ENCODE data around the gene B4GALNT3. TPM values are rescaled to one million over a fixed set of nuclear protein-coding genes. Genes with fewer than 3 reads are reported as not detected.

Gene B4GALNT3
- total RNA-seq, 2 experiments from 2014 or later: 2.2 to 3.3 TPM

DNA sequence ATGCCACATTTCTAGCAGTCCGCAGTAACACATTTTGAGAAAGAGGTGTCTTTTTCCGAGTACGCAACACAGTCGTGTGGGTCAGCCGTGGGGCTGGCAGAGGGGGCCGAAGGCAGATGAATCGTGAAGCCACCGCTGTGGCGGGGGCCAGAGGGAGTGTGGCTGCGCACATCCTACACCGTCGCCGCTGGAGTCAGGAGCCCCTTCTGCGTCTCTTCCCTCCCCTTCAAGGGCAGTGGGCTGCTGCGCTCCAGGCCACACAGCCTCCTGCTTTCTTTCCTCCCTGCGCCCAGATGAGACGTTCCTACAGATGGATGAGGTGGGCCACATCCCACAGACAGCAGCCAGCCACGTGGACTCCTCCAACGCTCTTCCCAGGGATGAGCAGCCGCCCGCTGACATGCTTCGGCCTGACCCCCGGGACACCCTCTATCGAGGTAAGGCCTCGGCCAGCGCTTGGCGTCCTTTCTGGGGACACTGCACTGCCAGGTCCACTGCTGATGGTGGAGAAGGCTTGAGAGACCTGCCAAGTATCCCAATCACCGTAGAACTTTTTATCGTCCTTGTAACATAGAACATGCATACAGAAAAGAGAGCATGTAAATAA, 89.8 kb downstream of the B4GALNT3 start:
- Mint-ChIP-seq H3K36me3 (ENCODE audit: low read depth) (peaks cover 6% of the 10 kb centered on the region), H3K4me1 (peaks cover 44% of the 10 kb centered on the region), H3K27me3 (peaks cover 4% of the 10 kb centered on the region), H3K27ac (no peak overlapping the region), H3K9me3 (ENCODE audit: low read depth) (no peaks in the 10 kb centered on the region), H3K4me3 (no peak overlapping the region)
- intact Hi-C loops (cut with DNase I, micrococcal nuclease): no loop called here
- POLR2A ChIA-PET: no interaction called here
- no peak for ATAC-seq
- CTCF ChIA-PET: interaction anchor here (3.5 kb wide), 1 partner anchor 95 kb away, joined by 73 read pairs; no protein-coding TSS in a partner anchor
- DNase-seq: no peak

DNA sequence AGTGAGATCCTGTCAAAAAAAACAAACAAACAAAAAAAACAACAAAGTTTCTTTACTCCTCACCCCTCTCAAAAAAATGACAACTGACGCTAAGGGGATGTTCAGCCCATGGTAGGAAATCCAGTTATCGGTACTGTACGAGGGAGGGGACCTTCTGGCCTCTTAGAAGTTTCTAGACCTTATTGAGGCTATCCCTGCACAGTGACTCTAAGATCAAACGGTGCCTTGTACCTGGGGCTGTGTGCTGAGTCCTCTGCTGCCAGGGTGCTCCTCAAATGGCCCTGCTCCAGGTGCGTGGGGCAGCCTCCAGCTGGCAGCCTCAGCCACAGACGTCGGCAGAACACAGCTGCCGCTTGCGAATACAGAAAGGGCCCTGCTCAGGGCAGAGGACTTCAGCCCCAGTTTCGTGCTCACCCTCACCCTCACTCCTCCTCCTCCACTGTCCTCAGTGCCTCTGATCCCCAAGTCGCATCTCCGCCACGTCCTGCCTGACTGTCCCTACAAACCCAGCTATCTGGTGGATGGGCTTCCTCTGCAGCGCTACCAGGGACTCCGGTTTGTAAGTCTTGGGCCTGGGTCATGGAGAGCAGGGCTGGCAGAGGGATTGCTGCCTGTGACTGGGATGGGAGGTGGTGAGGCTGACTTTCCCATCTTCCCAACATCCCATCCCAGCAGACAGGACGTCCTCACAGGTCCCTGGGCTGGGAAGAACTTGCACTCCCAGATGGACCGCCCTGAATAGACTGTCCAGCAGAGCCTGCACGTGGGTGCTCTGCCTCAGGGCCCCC, 90.9 kb downstream of the B4GALNT3 start:
- intact Hi-C loops (cut with DNase I, micrococcal nuclease): no loop called here
- ChIA-PET POLR2A (interaction anchor here (0.5 kb wide), 1 partner anchor 164 kb away, joined by 3 read pairs; no protein-coding TSS in a partner anchor), CTCF (interaction anchor here (0.6 to 2.8 kb wide), 8 partner anchors 9 to 350 kb away, joined by 3 to 26 read pairs (median 4); partner anchors contain the start of gene NINJ2)
- Mint-ChIP-seq H3K9me3 (ENCODE audit: low read depth) (no peaks in the 10 kb centered on the region), H3K27me3 (peaks cover 2% of the 10 kb centered on the region), H3K36me3 (ENCODE audit: low read depth) (peaks cover 6% of the 10 kb centered on the region), H3K4me1 (peaks cover 51% of the 10 kb centered on the region), H3K27ac (no peak overlapping the region), H3K4me3 (no peak overlapping the region)
- no peak for ATAC-seq
- DNase-seq: no peak

DNA sequence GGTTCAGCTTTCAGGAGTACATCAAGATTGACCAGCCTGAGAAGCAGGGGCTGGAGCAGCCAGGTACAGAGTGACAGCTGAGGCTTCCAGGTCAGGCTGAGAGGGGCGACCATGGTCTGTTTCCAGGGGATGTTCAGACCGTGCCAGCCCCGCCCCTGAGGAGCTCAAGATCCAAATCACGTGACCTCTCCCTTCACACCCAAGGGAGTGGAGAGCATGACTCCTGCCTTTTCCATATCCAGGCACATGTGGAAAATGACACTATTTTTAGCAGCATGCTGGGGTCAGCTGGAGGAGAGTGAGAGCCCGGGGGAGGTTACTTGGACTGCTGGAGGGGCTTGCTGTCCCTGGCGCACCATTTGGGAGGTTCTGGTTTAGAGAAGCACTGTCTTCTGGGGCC, 92.7 kb downstream of the B4GALNT3 start:
- Mint-ChIP-seq H3K36me3 (ENCODE audit: low read depth) (peaks cover 6% of the 10 kb centered on the region), H3K4me3 (no peak overlapping the region), H3K4me1 (peaks cover 45% of the 10 kb centered on the region), H3K27ac (peak overlapping the region; percentile 18), H3K27me3 (no peaks in the 10 kb centered on the region), H3K9me3 (ENCODE audit: low read depth) (no peaks in the 10 kb centered on the region)
- DNase-seq (no peak), ATAC-seq (no peak)
- CTCF ChIA-PET: interaction anchor here (0.8 to 2.8 kb wide), 5 partner anchors 14 to 397 kb away, joined by 3 to 26 read pairs (median 4); partner anchors contain the start of gene RAD52
- POLR2A ChIA-PET: no interaction called here
- intact Hi-C loops (cut with DNase I, micrococcal nuclease): no loop called here

DNA sequence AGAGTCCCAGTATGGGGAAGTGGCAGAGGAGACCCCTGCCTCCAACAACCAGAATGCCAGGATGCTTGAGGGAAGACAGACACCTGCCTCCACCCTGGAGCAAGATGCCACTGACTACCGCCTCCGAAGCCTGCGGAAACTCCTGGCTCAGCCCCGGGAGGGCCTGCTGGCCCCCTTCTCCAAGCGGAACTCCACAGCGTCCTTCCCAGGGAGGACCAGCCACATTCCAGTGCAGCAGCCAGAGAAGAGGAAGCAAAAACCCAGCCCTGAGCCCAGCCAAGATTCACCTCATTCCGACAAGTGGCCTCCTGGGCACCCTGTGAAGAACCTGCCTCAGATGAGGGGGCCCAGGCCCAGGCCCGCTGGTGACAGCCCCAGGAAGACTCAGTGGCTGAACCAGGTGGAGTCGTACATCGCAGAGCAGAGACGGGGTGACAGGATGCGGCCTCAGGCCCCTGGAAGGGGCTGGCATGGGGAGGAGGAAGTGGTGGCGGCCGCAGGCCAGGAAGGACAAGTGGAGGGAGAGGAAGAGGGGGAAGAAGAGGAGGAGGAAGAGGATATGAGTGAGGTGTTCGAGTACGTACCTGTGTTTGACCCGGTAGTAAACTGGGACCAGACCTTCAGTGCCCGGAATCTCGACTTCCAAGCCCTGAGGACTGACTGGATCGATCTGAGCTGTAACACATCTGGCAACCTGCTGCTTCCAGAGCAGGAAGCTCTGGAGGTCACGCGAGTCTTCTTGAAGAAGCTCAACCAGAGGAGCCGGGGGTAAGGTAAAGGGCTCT, 93.7 kb downstream of the B4GALNT3 start:
- Mint-ChIP-seq H3K27ac (peak overlapping the region; percentile 91), H3K9me3 (ENCODE audit: low read depth) (no peaks in the 10 kb centered on the region), H3K27me3 (no peaks in the 10 kb centered on the region), H3K4me1 (peaks cover 45% of the 10 kb centered on the region), H3K36me3 (ENCODE audit: low read depth) (peaks cover 6% of the 10 kb centered on the region), H3K4me3 (peak overlapping the region; percentile 82)
- ATAC-seq (peak; percentile 80), DNase-seq (peak; percentile 68)
- ChIA-PET POLR2A (no interaction called here), CTCF (interaction anchor here (0.6 to 1.4 kb wide), 5 partner anchors 100 to 261 kb away, joined by 3 to 6 read pairs (median 3); no protein-coding TSS in a partner anchor)
- intact Hi-C loops (cut with DNase I, micrococcal nuclease): no loop called here

DNA sequence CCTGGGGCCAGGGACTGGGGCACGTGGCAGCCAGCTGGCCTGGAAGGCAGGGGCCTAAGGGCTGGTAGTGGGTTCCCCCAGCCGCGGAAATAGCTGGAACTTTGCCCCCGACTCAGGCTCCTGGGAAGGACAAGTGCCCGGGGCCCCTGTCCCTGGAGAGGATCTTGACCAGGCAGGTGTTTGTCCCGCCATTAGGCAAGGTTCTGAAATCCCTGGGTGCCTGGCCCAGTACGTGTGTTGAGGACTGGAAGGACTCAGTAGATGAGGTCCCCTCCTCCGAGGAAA, 94.2 kb downstream of the B4GALNT3 start:
- Mint-ChIP-seq H3K27ac (peak overlapping the region; percentile 91), H3K36me3 (ENCODE audit: low read depth) (peaks cover 6% of the 10 kb centered on the region), H3K4me1 (peaks cover 42% of the 10 kb centered on the region), H3K27me3 (no peaks in the 10 kb centered on the region), H3K9me3 (ENCODE audit: low read depth) (no peaks in the 10 kb centered on the region), H3K4me3 (peak overlapping the region; percentile 82)
- CTCF ChIA-PET: interaction anchor here (0.6 to 1.4 kb wide), 5 partner anchors 100 to 261 kb away, joined by 3 to 6 read pairs (median 3); no protein-coding TSS in a partner anchor
- DNase-seq: no peak
- intact Hi-C loops (cut with DNase I, micrococcal nuclease): no loop called here
- POLR2A ChIA-PET: no interaction called here
- no peak for ATAC-seq

DNA sequence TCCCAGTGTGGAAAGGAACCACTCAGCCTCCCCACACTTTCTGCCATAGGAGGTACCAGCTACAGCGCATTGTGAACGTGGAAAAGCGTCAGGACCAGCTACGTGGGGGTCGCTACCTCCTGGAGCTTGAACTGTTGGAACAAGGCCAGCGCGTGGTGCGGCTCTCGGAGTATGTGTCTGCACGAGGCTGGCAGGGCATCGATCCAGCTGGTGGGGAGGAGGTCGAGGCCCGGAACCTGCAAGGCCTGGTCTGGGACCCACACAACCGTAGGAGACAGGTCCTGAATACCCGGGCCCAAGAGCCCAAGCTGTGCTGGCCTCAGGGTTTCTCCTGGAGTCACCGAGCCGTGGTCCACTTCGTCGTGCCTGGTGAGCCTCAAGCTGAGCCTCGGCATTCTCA, 96.8 kb downstream of the B4GALNT3 start:
- CTCF ChIA-PET: interaction anchor here (0.6 to 1.9 kb wide), 4 partner anchors 9 to 109 kb away, joined by 3 to 8 read pairs (median 4); no protein-coding TSS in a partner anchor
- H3K9me3 Mint-ChIP-seq (ENCODE audit: low read depth): no peaks in the 10 kb centered on the region
- POLR2A ChIA-PET: no interaction called here
- no peak overlapping the region for H3K4me3 Mint-ChIP-seq
- DNase-seq (no peak), ATAC-seq (no peak)
- intact Hi-C loops (cut with DNase I, micrococcal nuclease): no loop called here
- H3K36me3 Mint-ChIP-seq (ENCODE audit: low read depth): peaks cover 6% of the 10 kb centered on the region
- no peaks in the 10 kb centered on the region for H3K27me3 Mint-ChIP-seq
- no peak overlapping the region for H3K27ac Mint-ChIP-seq
- peaks cover 39% of the 10 kb centered on the region for H3K4me1 Mint-ChIP-seq

DNA sequence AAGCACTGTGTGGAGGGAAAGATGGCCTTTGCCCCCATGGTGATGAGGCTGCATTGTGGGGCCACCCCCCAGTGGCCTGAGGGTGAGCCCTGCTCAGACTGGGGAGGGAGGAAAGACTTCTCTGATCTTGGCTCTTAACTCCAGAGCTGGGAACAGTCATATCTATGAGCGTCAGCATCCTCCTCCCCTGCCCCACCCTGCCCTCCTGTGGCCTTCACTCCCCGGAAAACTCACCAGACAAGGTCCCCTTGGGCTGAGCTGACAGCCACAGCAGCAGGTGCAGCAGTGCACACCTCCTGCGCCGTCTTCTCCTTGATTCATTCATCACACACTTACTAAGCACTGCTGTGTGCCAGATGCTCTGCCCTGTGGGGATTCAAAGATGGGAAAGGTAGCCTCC, 98.8 kb downstream of the B4GALNT3 start:
- H3K36me3 Mint-ChIP-seq (ENCODE audit: low read depth): peaks cover 4% of the 10 kb centered on the region
- CTCF ChIA-PET: interaction anchor here (1.1 to 1.6 kb wide), 2 partner anchors 11 to 23 kb away, joined by 3 to 6 read pairs; no protein-coding TSS in a partner anchor
- H3K27ac Mint-ChIP-seq: no peak overlapping the region
- ATAC-seq (no peak), DNase-seq (no peak)
- no peaks in the 10 kb centered on the region for H3K9me3 Mint-ChIP-seq (ENCODE audit: low read depth)
- POLR2A ChIA-PET: no interaction called here
- intact Hi-C loops (cut with DNase I, micrococcal nuclease): no loop called here
- H3K27me3 Mint-ChIP-seq: no peaks in the 10 kb centered on the region
- no peak overlapping the region for H3K4me3 Mint-ChIP-seq
- H3K4me1 Mint-ChIP-seq: peaks cover 41% of the 10 kb centered on the region

DNA sequence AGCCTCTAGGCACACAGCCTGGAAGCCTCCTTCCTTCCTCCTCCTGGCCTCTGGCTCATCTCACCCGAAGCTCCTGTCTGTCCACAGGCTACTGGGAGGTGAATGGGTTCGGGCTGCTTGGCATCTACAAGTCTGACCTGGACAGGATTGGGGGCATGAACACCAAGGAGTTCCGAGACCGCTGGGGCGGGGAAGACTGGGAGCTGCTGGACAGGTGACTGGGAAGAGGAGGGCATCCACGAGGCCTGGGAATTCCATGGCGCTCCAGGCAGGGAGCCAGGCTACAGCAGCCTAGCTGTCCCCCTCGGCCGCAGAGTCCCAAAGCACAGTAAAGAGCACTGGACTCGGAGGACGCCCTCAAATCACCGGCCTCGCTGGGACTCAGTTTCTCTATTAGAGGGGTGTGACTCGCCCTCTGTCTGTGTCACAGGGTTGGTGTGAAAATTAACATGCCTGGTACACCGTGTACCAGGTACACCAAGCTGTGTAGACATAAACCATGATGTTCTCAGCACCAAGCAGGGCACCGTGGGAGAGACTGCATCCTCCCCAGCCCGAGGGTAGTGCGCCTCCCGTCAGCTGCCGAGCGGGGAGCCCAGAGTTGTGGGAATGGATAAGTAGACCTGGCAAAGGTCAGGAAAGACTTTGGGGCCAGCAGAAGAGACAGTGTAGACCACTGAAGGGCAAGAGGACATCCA, 99.6 kb downstream of the B4GALNT3 start:
- ATAC-seq: no peak
- Mint-ChIP-seq H3K9me3 (ENCODE audit: low read depth) (no peaks in the 10 kb centered on the region), H3K4me3 (no peak overlapping the region), H3K27ac (no peak overlapping the region), H3K27me3 (no peaks in the 10 kb centered on the region), H3K4me1 (peaks cover 42% of the 10 kb centered on the region), H3K36me3 (ENCODE audit: low read depth) (no peaks in the 10 kb centered on the region)
- ChIA-PET POLR2A (no interaction called here), CTCF (interaction anchor here (1.6 kb wide), 1 partner anchor 11 kb away, joined by 6 read pairs; no protein-coding TSS in a partner anchor)
- intact Hi-C loops (cut with DNase I, micrococcal nuclease): no loop called here
- DNase-seq: no peak

DNA sequence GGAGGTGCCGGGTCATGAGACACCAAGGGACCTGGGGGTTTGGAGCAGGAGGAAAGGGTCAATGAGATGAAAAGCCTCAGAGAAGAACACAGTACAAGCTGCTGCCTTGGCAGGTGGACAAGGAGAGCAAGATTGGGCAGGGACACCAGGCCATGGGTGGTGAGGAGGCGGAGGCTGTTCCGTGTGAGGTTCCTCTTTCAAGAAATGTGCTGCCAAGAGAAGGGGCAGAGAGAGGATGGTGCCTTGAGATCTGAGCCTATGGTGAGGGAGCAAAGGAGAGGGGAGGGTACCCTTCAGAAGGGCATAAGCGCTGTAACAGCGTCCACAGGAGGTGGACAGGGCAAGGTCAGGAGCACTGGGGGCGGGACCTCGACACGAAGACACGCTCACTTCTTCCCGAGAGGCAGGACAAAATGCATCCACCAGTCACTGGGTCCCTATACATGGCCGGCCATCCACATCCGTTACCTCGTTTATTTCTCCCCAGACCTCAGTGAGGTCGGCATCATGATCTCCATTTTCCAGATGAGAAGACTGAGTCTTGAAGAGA, 100.2 kb downstream of the B4GALNT3 start:
- no peak for DNase-seq
- Mint-ChIP-seq H3K36me3 (ENCODE audit: low read depth) (no peaks in the 10 kb centered on the region), H3K27me3 (no peaks in the 10 kb centered on the region), H3K4me3 (no peak overlapping the region), H3K4me1 (peaks cover 47% of the 10 kb centered on the region), H3K27ac (no peak overlapping the region), H3K9me3 (ENCODE audit: low read depth) (no peaks in the 10 kb centered on the region)
- intact Hi-C loops (cut with DNase I, micrococcal nuclease): loop anchor here in 1 of 2 experiments (10.0 kb wide), 2 partner anchors 535 to 1025 kb away; no protein-coding TSS in a partner anchor
- ChIA-PET POLR2A (no interaction called here), CTCF (interaction anchor here (1.2 kb wide), 1 partner anchor 9 kb away, joined by 5 read pairs; no protein-coding TSS in a partner anchor)
- ATAC-seq: no peak

DNA sequence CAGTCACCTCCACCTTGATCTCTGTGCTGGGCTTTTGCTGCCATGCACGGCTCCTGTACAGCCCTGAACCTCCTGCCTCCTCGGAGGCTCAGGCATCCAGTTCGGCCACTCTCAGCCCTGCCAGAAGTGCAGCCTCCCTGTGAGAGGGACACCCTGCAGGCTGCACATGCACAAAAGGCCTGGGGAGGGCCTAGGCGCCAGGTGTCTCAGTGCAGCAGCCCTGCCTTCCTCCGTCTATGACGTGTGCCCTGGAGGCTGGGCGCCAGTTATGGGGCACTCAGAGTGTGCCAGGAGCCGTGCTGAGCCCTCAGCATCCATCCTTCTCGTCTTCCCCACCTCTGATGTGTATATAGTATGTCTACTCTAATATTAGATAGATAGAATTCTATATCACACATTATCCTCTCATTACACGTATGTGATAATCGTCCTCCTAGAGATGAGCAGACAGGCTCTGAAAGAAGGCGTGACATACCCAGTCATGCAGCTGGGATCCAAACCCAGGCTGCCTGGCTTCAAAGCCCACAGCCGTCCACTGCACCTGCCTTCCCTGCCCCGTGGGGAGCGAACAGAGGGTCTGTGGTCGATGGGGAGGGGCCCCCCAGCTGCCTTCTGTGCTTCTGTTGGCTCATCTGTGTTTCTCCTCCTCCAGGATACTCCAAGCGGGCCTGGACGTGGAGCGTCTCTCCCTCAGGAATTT, 101.1 kb downstream of the B4GALNT3 start:
- Mint-ChIP-seq H3K4me1 (peaks cover 50% of the 10 kb centered on the region), H3K4me3 (no peak overlapping the region), H3K9me3 (ENCODE audit: low read depth) (no peaks in the 10 kb centered on the region), H3K27me3 (no peaks in the 10 kb centered on the region), H3K27ac (no peak overlapping the region), H3K36me3 (ENCODE audit: low read depth) (no peaks in the 10 kb centered on the region)
- intact Hi-C loops (cut with DNase I, micrococcal nuclease): loop anchor here in 1 of 2 experiments (10.0 kb wide), 2 partner anchors 534 to 1024 kb away; no protein-coding TSS in a partner anchor
- DNase-seq: peak; percentile 23
- ChIA-PET CTCF (interaction anchor here (1.2 kb wide), 1 partner anchor 9 kb away, joined by 5 read pairs; no protein-coding TSS in a partner anchor), POLR2A (no interaction called here)
- peak; percentile 36 for ATAC-seq

All from activated CD4-positive, alpha-beta T cell treated with anti-CD3 and anti-CD28 coated beads for 36 hours (primary cell).